Neutrophil (primary cell): ENCODE data around the gene OTC.

ENCODE experiments used
- H3K27ac ChIP-seq: fragments of 200-600 bp; sonication (generic); 2 replicates; pipeline ENCODE4 v1.5.1; 2016; ENCODE audit warnings: mild to moderate bottlenecking, moderate library complexity
- H3K27me3 ChIP-seq: fragments of 200-600 bp; sonication (generic); 2 replicates; pipeline ENCODE4 v1.6.0; 2016; ENCODE audit warnings: mild to moderate bottlenecking
- H3K36me3 ChIP-seq: fragments of 200-600 bp; sonication (generic); 2 replicates; pipeline ENCODE4 v1.5.1; 2017
- H3K4me1 ChIP-seq, 2 experiments: fragments of 200-600 bp in 1 of 2; sonication (generic) in 1 of 2; 1 replicate in 1 of 2; 2 replicates in 1 of 2; pipeline versions ENCODE4 v1.5.1 to v1.6.1; 2013 to 2016; ENCODE audit warnings: low read depth in 1 of 2, low read length in 1 of 2, mild to moderate bottlenecking in 1 of 2, moderate library complexity in 1 of 2; ENCODE audit not compliant: control insufficient read depth in 1 of 2, insufficient read depth in 1 of 2
- H3K4me3 ChIP-seq, 2 experiments: fragments of 200-600 bp in 1 of 2; sonication (generic) in 1 of 2; 1 replicate in 1 of 2; 2 replicates in 1 of 2; pipeline ENCODE4 v1.5.1; 2013 to 2016; ENCODE audit warnings: low read depth in 1 of 2, low read length in 1 of 2, mild to moderate bottlenecking in 1 of 2, moderate library complexity in 1 of 2
- H3K9me3 ChIP-seq: fragments of 200-600 bp; sonication (generic); 2 replicates; pipeline ENCODE4 v1.5.1; 2016
- CTCF ChIP-seq: fragments of 200-600 bp; sonication (generic); IDR thresholded peaks from 2 replicates; pipeline ENCODE4 v1.5.1; 2016; ENCODE audit warnings: antibody characterized with exemption

The OTC gene

GRCh38 chrX:38382663-38383062 is 30.3 kb downstream of the OTC start:
- Histone ChIP-seq H3K9me3 (no peaks in the 10 kb centered on the region), H3K27ac (no peak overlapping the region), H3K27me3 (no peaks in the 10 kb centered on the region), H3K4me1 (no peaks in the 10 kb centered on the region), H3K4me3 (no peak overlapping the region), H3K36me3 (no peaks in the 10 kb centered on the region)
- no peak for TF ChIP-seq CTCF

GRCh38 chrX:38400389-38400910 is 48.0 kb downstream of the OTC start:
- no peaks in the 10 kb centered on the region for H3K9me3 ChIP-seq
- TF ChIP-seq CTCF, result no peak
- no peak overlapping the region for H3K4me3 ChIP-seq
- no peaks in the 10 kb centered on the region for H3K4me1 ChIP-seq
- no peaks in the 10 kb centered on the region for H3K27me3 ChIP-seq
- H3K27ac ChIP-seq, result no peak overlapping the region
- no peaks in the 10 kb centered on the region for H3K36me3 ChIP-seq

- no peaks in the 10 kb centered on the region for H3K36me3 ChIP-seq
- H3K4me3 ChIP-seq, result no peak overlapping the region
- no peaks in the 10 kb centered on the region for H3K27me3 ChIP-seq
- no peaks in the 10 kb centered on the region for H3K9me3 ChIP-seq
- no peaks in the 10 kb centered on the region for H3K4me1 ChIP-seq
- TF ChIP-seq CTCF, result no peak
- no peak overlapping the region for H3K27ac ChIP-seq
These were observed 49.7 kb downstream of the OTC start for GRCh38 chrX:38402118-38402517.

- Histone ChIP-seq H3K27ac (no peak overlapping the region), H3K27me3 (no peaks in the 10 kb centered on the region), H3K36me3 (no peaks in the 10 kb centered on the region), H3K4me3 (no peak overlapping the region), H3K9me3 (no peaks in the 10 kb centered on the region), H3K4me1 (no peaks in the 10 kb centered on the region)
- no peak for TF ChIP-seq CTCF
These were observed 51.4 kb downstream of the OTC start for GRCh38 chrX:38403834-38404233.

GRCh38 chrX:38407126-38407525 is 54.7 kb downstream of the OTC start:
- no peaks in the 10 kb centered on the region for H3K27me3 ChIP-seq
- no peak for TF ChIP-seq CTCF
- H3K4me3 ChIP-seq, result no peak overlapping the region
- no peak overlapping the region for H3K27ac ChIP-seq
- no peaks in the 10 kb centered on the region for H3K36me3 ChIP-seq
- H3K4me1 ChIP-seq, result no peaks in the 10 kb centered on the region
- no peaks in the 10 kb centered on the region for H3K9me3 ChIP-seq

GRCh38 chrX:38409289-38409688 is 56.9 kb downstream of the OTC start:
- H3K4me1 ChIP-seq, result no peaks in the 10 kb centered on the region
- H3K27ac ChIP-seq, result no peak overlapping the region
- no peak for TF ChIP-seq CTCF
- H3K9me3 ChIP-seq, result no peaks in the 10 kb centered on the region
- H3K4me3 ChIP-seq, result no peak overlapping the region
- H3K36me3 ChIP-seq, result no peaks in the 10 kb centered on the region
- no peaks in the 10 kb centered on the region for H3K27me3 ChIP-seq
